Small intestine (tissue), 7 donors: ENCODE results near the gene ACSBG1. TPM values are rescaled to one million over a fixed set of nuclear protein-coding genes. Genes with fewer than 3 reads are reported as not detected.
A peak's percentile ranks its signal among the peaks of the same experiment; 100 is the strongest.

Experiments
- DNase-seq, 2 donors: peaks; one replicate each; pipeline versions ENCODE4 v3.0.0 to v3.0.0-alpha.2; 2013
- FAIRE-seq: peaks from 2 replicates; lab custom pipeline; 2012; peaks lifted over from hg19 to GRCh38; lab: Jason Lieb, UNC
- H3K27ac ChIP-seq, 3 donors: one replicate each; pipeline ENCODE4 v1.5.1; 2013; ENCODE audit warnings: low read length in 2 of 3, mild to moderate bottlenecking in 2 of 3, control low read depth in 1 of 3, inconsistent platforms in 1 of 3, low read depth in 1 of 3, moderate library complexity in 1 of 3
- H3K27me3 ChIP-seq, 3 donors: one replicate each; pipeline ENCODE4 v1.6.1; 2013; ENCODE audit warnings: low read length in 3 of 3, inconsistent platforms in 1 of 3; ENCODE audit not compliant: control insufficient read depth in 3 of 3, insufficient read depth in 3 of 3
- H3K36me3 ChIP-seq, 3 donors: one replicate each; pipeline ENCODE4 v1.6.1; 2013; ENCODE audit warnings: low read length in 3 of 3, inconsistent platforms in 1 of 3, low read depth in 1 of 3, mild to moderate bottlenecking in 1 of 3, moderate library complexity in 1 of 3; ENCODE audit not compliant: control insufficient read depth in 3 of 3, insufficient read depth in 2 of 3
- H3K4me1 ChIP-seq, 3 donors: one replicate each; pipeline ENCODE4 v1.6.1; 2013; ENCODE audit warnings: low read length in 2 of 3, inconsistent platforms in 1 of 3, low read depth in 1 of 3, mild to moderate bottlenecking in 1 of 3, moderate library complexity in 1 of 3; ENCODE audit not compliant: control insufficient read depth in 3 of 3, insufficient read depth in 2 of 3
- H3K4me3 ChIP-seq, 3 donors: one replicate each; pipeline ENCODE4 v1.5.1; 2013; ENCODE audit warnings: low read length in 3 of 3, control low read depth in 1 of 3, inconsistent platforms in 1 of 3, low read depth in 1 of 3, mild to moderate bottlenecking in 1 of 3, moderate library complexity in 1 of 3
- H3K9me3 ChIP-seq, 2 donors: one replicate each; pipeline ENCODE4 v1.6.1; 2013; ENCODE audit warnings: low read depth in 1 of 2, low read length in 1 of 2; ENCODE audit not compliant: control insufficient read depth in 2 of 2, insufficient read depth in 1 of 2
- WGBS, 3 donors: extraction: QIAGEN DNeasy Blood & Tissue Kit; methylation state at CpG; one replicate each; pipeline ENCODE4 v1.1.7; 2013; 5-methylcytosine and 5-hydroxymethylcytosine counted together
- polyA plus RNA-seq, 4 donors: library from polyadenylated mRNA; stranded (reverse) in 3 of 4; unstranded in 1 of 4; fragments of 200-250 nt in 3 of 4; fragments of 120-200 nt in 1 of 4; gene quantifications; one replicate each; pipeline versions ENCODE4 v1.2.1 to v1.2.3, GENCODE V29; 2013
- donor health status: healthy with polysubstance abuse.
- donor health status: control.
- donor health status: control.
- donor health status: Bipolar disorder and iron deficiency.
- donor health status: healthy.

The ACSBG1 gene
- polyA plus RNA-seq, 4 donors, result 0.54 to 0.67 (median 0.55) TPM

GRCh38 chr15:78239811-78240210 is 5.4 kb upstream of the ACSBG1 start:
- Histone ChIP-seq H3K36me3 (no peaks in the 10 kb centered on the region), H3K27ac (no peak overlapping the region), H3K4me1 (peaks cover 3 to 30% (median 3%) of the 10 kb centered on the region in 3 donors), H3K9me3 (no peaks in the 10 kb centered on the region), H3K4me3 (no peak overlapping the region), H3K27me3 (no peaks in the 10 kb centered on the region)
- WGBS, 3 donors, result 76 to 86% (median 84%) methylated on average over 5 of the region's 5 CpGs
- DNase-seq (no peak), FAIRE-seq (no peak)

GRCh38 chr15:78237146-78237545 is 2.8 kb upstream of the ACSBG1 start:
- DNase-seq, result no peak
- no peaks in the 10 kb centered on the region for H3K36me3 ChIP-seq
- no peak overlapping the region for H3K4me3 ChIP-seq
- H3K27me3 ChIP-seq, result no peaks in the 10 kb centered on the region
- H3K9me3 ChIP-seq, result no peaks in the 10 kb centered on the region
- no peak for FAIRE-seq
- peaks cover 0 to 4% (median 0%) of the 10 kb centered on the region in 3 donors for H3K4me1 ChIP-seq
- no peak overlapping the region for H3K27ac ChIP-seq
- 73 to 89% (median 78%) methylated on average over 6 of the region's 6 CpGs for WGBS, 3 donors

- DNase-seq, result no peak
- H3K9me3 ChIP-seq, result no peaks in the 10 kb centered on the region
- 89 to 90% (median 89%) methylated on average over 6 of the region's 6 CpGs for WGBS, 3 donors
- H3K36me3 ChIP-seq, result no peaks in the 10 kb centered on the region
- no peak for FAIRE-seq
- no peak overlapping the region for H3K4me3 ChIP-seq
- H3K27me3 ChIP-seq, result no peaks in the 10 kb centered on the region
- H3K4me1 ChIP-seq, result no peaks in the 10 kb centered on the region
- H3K27ac ChIP-seq, result no peak overlapping the region
Measured at GRCh38 chr15:78236491-78236890, 2.1 kb upstream of the ACSBG1 start.

GRCh38 chr15:78233496-78233895 is 869 bp downstream of the ACSBG1 start:
- Histone ChIP-seq H3K27me3 (no peaks in the 10 kb centered on the region), H3K36me3 (no peaks in the 10 kb centered on the region), H3K27ac (no peak overlapping the region), H3K4me3 (no peak overlapping the region), H3K9me3 (no peaks in the 10 kb centered on the region), H3K4me1 (no peaks in the 10 kb centered on the region)
- DNase-seq (no peak), FAIRE-seq (no peak)
- 76 to 78% (median 78%) methylated on average over 11 of the region's 11 CpGs for WGBS, 3 donors

GRCh38 chr15:78232951-78233350 is 1.4 kb downstream of the ACSBG1 start:
- no peak for FAIRE-seq
- H3K27ac ChIP-seq, result no peak overlapping the region
- peak; percentile 17 to 64 for DNase-seq
- H3K9me3 ChIP-seq, result no peaks in the 10 kb centered on the region
- H3K4me1 ChIP-seq, result no peaks in the 10 kb centered on the region
- H3K27me3 ChIP-seq, result no peaks in the 10 kb centered on the region
- no peaks in the 10 kb centered on the region for H3K36me3 ChIP-seq
- 62 to 77% (median 75%) methylated on average over 5 of the region's 5 CpGs for WGBS, 3 donors
- H3K4me3 ChIP-seq, result no peak overlapping the region

GRCh38 chr15:78229431-78230406 is 4.6 kb downstream of the ACSBG1 start:
- DNase-seq (no peak), FAIRE-seq (no peak)
- H3K4me1 ChIP-seq, result no peaks in the 10 kb centered on the region

GRCh38 chr15:78228356-78228996 is 5.9 kb downstream of the ACSBG1 start:
- DNase-seq (no peak), FAIRE-seq (no peak)
- no peaks in the 10 kb centered on the region for H3K27me3 ChIP-seq
- H3K4me1 ChIP-seq, result no peaks in the 10 kb centered on the region
- H3K9me3 ChIP-seq, result peaks cover 0 to 6% of the 10 kb centered on the region in 2 donors
- no peaks in the 10 kb centered on the region for H3K36me3 ChIP-seq
- H3K4me3 ChIP-seq, result no peak overlapping the region
- H3K27ac ChIP-seq, result no peak overlapping the region
- 85 to 94% (median 90%) methylated on average over 8 of the region's 8 CpGs for WGBS, 3 donors

More at GRCh38 chr15:78229431-78230406, 4.6 kb downstream of the ACSBG1 start:
- 87 to 92% (median 87%) methylated on average over 16 to 17 of the region's 17 CpGs for WGBS, 3 donors
- Histone ChIP-seq H3K4me3 (no peak overlapping the region), H3K9me3 (peaks cover 0 to 6% of the 10 kb centered on the region in 2 donors), H3K27me3 (no peaks in the 10 kb centered on the region), H3K36me3 (no peaks in the 10 kb centered on the region), H3K27ac (no peak overlapping the region)

- Histone ChIP-seq H3K4me1 (no peaks in the 10 kb centered on the region), H3K36me3 (no peaks in the 10 kb centered on the region), H3K27me3 (peaks cover 0 to 3% (median 0%) of the 10 kb centered on the region in 3 donors), H3K9me3 (peaks cover 0 to 6% of the 10 kb centered on the region in 2 donors), H3K27ac (no peak overlapping the region), H3K4me3 (no peak overlapping the region)
- WGBS, 3 donors, result 76 to 84% (median 83%) methylated on average over 3 of the region's 3 CpGs
- FAIRE-seq, result no peak
- no peak for DNase-seq
Measured at GRCh38 chr15:78225783-78226541, 8.4 kb downstream of the ACSBG1 start.
